HG03442 (cell line): ENCODE data around the gene SRGAP3.

ENCODE experiments used
- ATAC-seq: cut with Tn5 transposase; IDR thresholded peaks from one replicate; pipeline ENCODE4 v1.9.1; 2021; ENCODE audit warnings: mild to moderate bottlenecking, moderate library complexity; ENCODE audit not compliant: unreplicated experiment

The SRGAP3 gene

DNA sequence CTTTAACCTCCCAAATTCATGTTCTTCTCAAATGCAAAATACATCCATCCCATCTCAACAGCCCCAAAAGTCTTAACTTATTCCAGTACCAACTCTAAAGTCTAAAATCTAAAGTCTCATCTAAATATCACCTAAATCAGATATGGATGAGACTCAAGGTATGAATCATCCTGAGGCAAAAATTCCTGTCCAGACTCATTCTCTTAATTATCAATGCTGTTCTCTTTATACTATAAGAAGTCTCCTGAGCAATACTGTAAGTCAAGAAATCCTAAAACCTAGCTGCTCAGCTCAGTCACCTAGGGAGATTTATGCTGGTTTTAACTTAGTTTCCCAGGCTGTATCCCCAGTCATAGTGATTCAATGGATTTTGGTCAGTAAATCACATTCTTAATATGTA is 297.3 kb downstream of the SRGAP3 start:
- ATAC-seq, result no peak

DNA sequence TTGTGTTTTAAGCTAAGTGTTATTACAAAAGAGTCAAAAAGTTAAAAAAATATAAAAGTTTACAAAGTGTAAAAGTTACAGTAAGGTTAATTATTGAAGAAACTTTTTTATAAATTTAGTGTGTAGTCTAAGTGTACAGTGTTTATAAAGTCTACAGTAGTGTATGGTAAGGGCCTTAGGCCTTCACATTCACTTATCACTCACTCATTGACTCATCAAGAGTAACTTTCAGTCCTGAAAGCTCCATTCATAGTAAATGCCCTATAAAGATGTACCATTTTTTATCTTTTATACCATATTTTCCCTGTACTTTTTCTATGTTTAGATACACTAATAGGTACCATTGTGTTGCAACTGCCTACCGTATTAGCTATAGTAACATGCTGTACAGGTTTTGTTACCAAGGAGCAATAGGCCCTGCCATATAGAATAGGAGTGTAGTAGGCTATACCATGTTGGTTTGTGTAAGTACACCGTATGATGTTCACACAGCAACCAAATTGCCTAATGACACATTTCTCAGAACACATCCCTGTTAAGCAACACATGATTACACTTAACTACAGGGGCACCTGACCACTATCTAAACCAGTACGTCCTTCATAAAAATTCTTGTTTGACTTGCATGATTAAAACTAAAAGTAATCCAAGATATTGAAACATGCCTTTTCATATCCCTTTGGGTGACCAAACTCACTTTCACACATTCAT is 303.4 kb downstream of the SRGAP3 start:
- no peak for ATAC-seq

GRCh38 chr3:8942746-8943488 is 306.5 kb downstream of the SRGAP3 start:
- ATAC-seq, result no peak

DNA sequence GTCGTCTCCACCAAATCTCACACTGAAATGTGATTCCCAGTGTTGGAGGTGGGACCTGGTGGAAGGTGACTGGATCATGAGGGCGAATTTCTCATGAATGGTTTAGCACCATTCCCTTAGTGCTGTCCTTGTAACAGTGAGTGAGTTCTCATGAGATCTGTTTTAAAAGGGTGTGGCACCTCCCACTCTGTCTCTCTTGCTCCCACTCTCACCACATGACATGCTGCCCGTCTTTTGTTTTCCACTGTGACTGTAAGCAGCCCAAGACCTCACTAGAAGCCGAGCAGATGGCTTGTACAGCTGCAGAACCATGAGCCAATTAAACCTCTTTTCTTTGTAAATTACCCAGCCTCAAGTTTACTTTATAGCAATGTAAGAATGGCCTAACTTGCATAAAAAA is 307.3 kb downstream of the SRGAP3 start:
- no peak for ATAC-seq

GRCh38 chr3:8938021-8938420 is 311.4 kb downstream of the SRGAP3 start:
- ATAC-seq, result no peak

- ATAC-seq, result no peak
Measured at GRCh38 chr3:8937064-8938020, 312.1 kb downstream of the SRGAP3 start.

- no peak for ATAC-seq
Measured at GRCh38 chr3:8932507-8932906, 316.9 kb downstream of the SRGAP3 start.

- no peak for ATAC-seq
Measured at GRCh38 chr3:8931342-8931741, 318.1 kb downstream of the SRGAP3 start.
